SU-DHL-6 (cell line): ENCODE data around the gene PANX2.

Experiments
- H2AFZ ChIP-seq: fragments of 200-600 bp; sonication (generic); 2 replicates; pipeline ENCODE4 v1.6.1; 2014; ENCODE audit warnings: low read depth, mild to moderate bottlenecking, moderate library complexity, mixed read lengths, antibody characterized with exemption, low read length; ENCODE audit not compliant: severe bottlenecking
- H3F3A ChIP-seq: fragments of 200-600 bp; shearing (Covaris generic); 2 replicates; pipeline ENCODE4 v1.6.0; 2016; ENCODE audit warnings: antibody characterized with exemption, mild to moderate bottlenecking; ENCODE audit not compliant: insufficient read depth
- H3K27ac ChIP-seq: fragments of 200-600 bp; sonication (generic); 2 replicates; pipeline ENCODE4 v1.5.1; 2016; ENCODE audit warnings: low read depth, mild to moderate bottlenecking, low read length, moderate library complexity, mixed read lengths
- H3K27me3 ChIP-seq: fragments of 200-600 bp; sonication (generic), shearing (Covaris generic); 2 replicates; pipeline ENCODE4 v1.6.0; 2014; ENCODE audit warnings: mild to moderate bottlenecking, low read length
- H3K36me3 ChIP-seq: fragments of 200-600 bp; sonication (generic); 2 replicates; pipeline ENCODE4 v1.6.1; 2014; ENCODE audit warnings: mild to moderate bottlenecking, low read length, mixed read lengths
- H3K4me2 ChIP-seq: fragments of 300-600, 200-600 bp; shearing (Covaris generic), sonication (generic); 2 replicates; pipeline ENCODE4 v1.6.0; 2014; ENCODE audit warnings: low read length, low read depth, mild to moderate bottlenecking; ENCODE audit not compliant: poor library complexity, severe bottlenecking
- H3K4me3 ChIP-seq: fragments of 200-600 bp; sonication (generic); 2 replicates; pipeline ENCODE4 v1.5.1; 2014; ENCODE audit warnings: antibody characterized with exemption, low read length, mild to moderate bottlenecking, mixed read lengths; ENCODE audit not compliant: insufficient read depth, poor library complexity, severe bottlenecking
- H3K79me2 ChIP-seq: fragments of 200-600 bp; sonication (generic); 2 replicates; pipeline ENCODE4 v1.6.1; 2014; ENCODE audit warnings: mild to moderate bottlenecking, low read length, moderate library complexity; ENCODE audit not compliant: insufficient read depth
- H3K9ac ChIP-seq: fragments of 200-600 bp; sonication (generic); 2 replicates; pipeline ENCODE4 v1.7.0; 2014; ENCODE audit warnings: mild to moderate bottlenecking, low read length
- H3K9me2 ChIP-seq: fragments of 200-600 bp; sonication (generic); replicated peaks from 2 replicates; pipeline ENCODE4 v1.6.1; 2014; ENCODE audit warnings: low read length; ENCODE audit not compliant: insufficient read depth
- H3K9me3 ChIP-seq: fragments of 200-600 bp; sonication (generic); 2 replicates; pipeline ENCODE4 v1.6.1; 2014; ENCODE audit warnings: low read length, mixed read lengths; ENCODE audit not compliant: insufficient read depth
- H4K20me1 ChIP-seq: fragments of 200-600 bp; sonication (generic); 2 replicates; pipeline ENCODE4 v1.6.1; 2014; ENCODE audit warnings: low read depth, mild to moderate bottlenecking, antibody characterized with exemption, low read length, moderate library complexity, mixed read lengths
- CTCF ChIP-seq: fragments of 200-600 bp; sonication (generic); IDR thresholded peaks from one replicate; pipeline ENCODE4 v1.5.1; 2017; ENCODE audit warnings: antibody characterized with exemption, mild to moderate bottlenecking, low read length, moderate library complexity; ENCODE audit not compliant: insufficient read depth, poor library complexity, severe bottlenecking
- EZH2phosphoT487 ChIP-seq: fragments of 200-600 bp; sonication (generic), shearing (Covaris generic); conservative IDR thresholded peaks from 2 replicates; pipeline ENCODE4 v1.6.1; 2018; ENCODE audit warnings: mild to moderate bottlenecking, antibody characterized with exemption, low read length, moderate library complexity, mixed read lengths

Gene PANX2

GRCh38 chr22:50192436-50193204 is 22.1 kb downstream of the PANX2 start:
- Histone ChIP-seq H4K20me1 (no peaks in the 10 kb centered on the region), H3K9me2 (no peaks in the 10 kb centered on the region), H3K9ac (peak overlapping the region; percentile 76), H2AFZ (no peak overlapping the region), H3K4me3 (peak overlapping the region; percentile 45), H3K27ac (peak overlapping the region; percentile 99), H3K4me2 (peak overlapping the region; percentile 87), H3K27me3 (no peaks in the 10 kb centered on the region), H3F3A (peaks cover 57% of the 10 kb centered on the region), H3K79me2 (peaks cover 26% of the 10 kb centered on the region), H3K9me3 (no peaks in the 10 kb centered on the region), H3K36me3 (no peaks in the 10 kb centered on the region)
- TF ChIP-seq CTCF, result no peak
- no peak for TF ChIP-seq EZH2phosphoT487

GRCh38 chr22:50193621-50194020 is 23.1 kb downstream of the PANX2 start:
- Histone ChIP-seq H3K4me3 (no peak overlapping the region), H2AFZ (no peak overlapping the region), H3K27me3 (no peaks in the 10 kb centered on the region), H3K9me2 (no peaks in the 10 kb centered on the region), H3K4me2 (peak overlapping the region; percentile 87), H3K9ac (peak overlapping the region; percentile 76; the same call in 1 of the 2 replicates), H3K36me3 (no peaks in the 10 kb centered on the region), H3F3A (peaks cover 52% of the 10 kb centered on the region), H3K27ac (peak overlapping the region; percentile 99), H3K9me3 (no peaks in the 10 kb centered on the region), H4K20me1 (no peaks in the 10 kb centered on the region), H3K79me2 (peaks cover 20% of the 10 kb centered on the region)
- TF ChIP-seq CTCF (no peak), EZH2phosphoT487 (no peak)

- H2AFZ ChIP-seq, result no peak overlapping the region
- H3K4me3 ChIP-seq, result no peak overlapping the region
- peaks cover 52% of the 10 kb centered on the region for H3F3A ChIP-seq
- peaks cover 17% of the 10 kb centered on the region for H3K79me2 ChIP-seq
- no peaks in the 10 kb centered on the region for H4K20me1 ChIP-seq
- 0 out of 2 replicates have a peak overlapping the region, but pooled peaks have one; percentile 18 for H3K9ac ChIP-seq
- no peaks in the 10 kb centered on the region for H3K27me3 ChIP-seq
- peak overlapping the region; percentile 99 for H3K27ac ChIP-seq
- H3K36me3 ChIP-seq, result no peaks in the 10 kb centered on the region
- H3K9me3 ChIP-seq, result no peaks in the 10 kb centered on the region
- no peak for TF ChIP-seq CTCF
- TF ChIP-seq EZH2phosphoT487, result no peak
- H3K9me2 ChIP-seq, result no peaks in the 10 kb centered on the region
- H3K4me2 ChIP-seq, result no peak overlapping the region
Observed at GRCh38 chr22:50194037-50194805, 23.7 kb downstream of the PANX2 start.
